Epithelial cell of prostate (primary cell): ENCODE results near the gene AKAP12.

ENCODE experiments used
- DNase-seq: peaks from one replicate; pipeline ENCODE4 v3.0.0-alpha.2; 2011; ENCODE audit warnings: low read depth, low spot score
- H3K27ac ChIP-seq: fragments of 450-650 bp; 2 replicates; pipeline ENCODE4 v1.5.1; 2017; ENCODE audit warnings: mild to moderate bottlenecking

The AKAP12 gene

DNA sequence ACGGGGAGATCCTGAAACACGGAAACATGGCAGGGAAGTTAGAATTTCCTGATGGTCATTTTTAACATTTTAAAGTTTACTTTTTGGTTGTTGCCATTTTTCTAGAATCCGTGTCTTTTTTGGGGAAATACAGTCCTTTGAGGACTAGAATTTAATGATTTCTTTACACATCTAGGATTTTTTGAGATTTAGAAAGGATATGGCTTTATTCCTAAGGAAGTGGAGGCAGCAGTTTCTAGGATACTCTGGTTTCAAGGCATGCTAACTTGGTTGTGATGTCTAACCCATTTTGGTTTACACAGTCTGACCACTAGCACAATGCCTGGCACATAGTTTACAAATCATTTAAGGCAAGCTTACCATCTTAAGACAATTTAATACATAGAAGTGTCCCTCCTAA lies 152.7 kb downstream of the AKAP12 start:
- DNase-seq, result no peak
- H3K27ac ChIP-seq, result peak overlapping the region; percentile 99

DNA sequence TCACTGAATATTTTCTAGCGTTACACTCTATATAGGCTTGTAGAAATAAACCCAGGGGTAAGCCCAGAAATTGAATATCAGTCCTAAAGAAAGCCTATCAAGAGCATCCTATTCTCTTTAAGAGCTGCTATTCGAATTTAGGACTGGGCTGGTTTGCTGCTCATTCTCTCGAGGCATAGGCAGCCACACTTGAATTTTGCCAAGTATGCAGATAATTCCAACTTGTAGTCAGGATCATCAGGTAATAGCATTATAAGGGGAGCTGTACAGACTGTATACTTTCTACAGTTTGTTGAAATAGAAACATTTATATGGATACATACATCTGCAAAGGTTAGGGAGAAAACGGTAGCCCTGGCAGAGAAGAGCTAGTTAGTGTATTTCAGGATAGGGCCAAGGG lies 153.6 kb downstream of the AKAP12 start:
- DNase-seq, result no peak
- H3K27ac ChIP-seq, result no peak overlapping the region

DNA sequence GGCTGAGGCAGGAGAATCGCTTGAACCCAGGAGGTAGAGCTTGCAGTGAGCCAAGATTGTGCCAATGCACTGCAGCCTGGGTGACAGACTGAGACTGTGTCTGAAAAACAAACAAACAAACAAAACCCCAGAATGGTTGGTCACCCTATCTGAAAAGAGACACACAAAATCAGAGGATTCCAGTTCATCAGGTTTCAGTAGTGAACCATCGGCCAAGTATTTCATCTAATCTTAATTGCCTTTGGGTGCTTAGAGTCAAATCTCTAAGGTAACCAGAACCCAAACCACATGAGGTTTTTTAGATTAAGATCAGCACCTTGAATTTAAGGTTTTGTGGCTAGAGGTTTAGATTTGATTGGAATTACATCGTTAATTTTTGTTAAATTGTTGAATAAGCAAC lies 159.9 kb downstream of the AKAP12 start:
- no peak overlapping the region for H3K27ac ChIP-seq
- no peak for DNase-seq

DNA sequence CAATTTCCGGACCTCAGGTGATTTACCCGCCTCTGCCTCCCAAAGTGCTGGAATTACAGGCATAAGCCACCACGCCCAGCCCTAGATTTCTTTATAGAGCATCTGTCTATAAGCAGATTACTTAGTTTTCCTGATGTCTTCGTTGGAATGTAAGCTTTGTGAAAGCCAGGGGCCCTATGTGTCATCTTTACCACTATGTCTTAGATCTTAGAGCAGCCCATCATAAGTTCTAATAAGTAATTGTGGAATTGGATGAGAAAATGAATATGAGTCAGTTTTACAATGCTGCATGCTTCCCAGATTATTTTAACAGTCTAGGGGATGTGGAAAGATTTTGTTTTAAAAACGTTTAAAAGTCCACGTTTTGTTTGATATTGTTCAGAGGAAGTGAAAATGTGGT lies 160.7 kb downstream of the AKAP12 start:
- no peak overlapping the region for H3K27ac ChIP-seq
- DNase-seq, result no peak

DNA sequence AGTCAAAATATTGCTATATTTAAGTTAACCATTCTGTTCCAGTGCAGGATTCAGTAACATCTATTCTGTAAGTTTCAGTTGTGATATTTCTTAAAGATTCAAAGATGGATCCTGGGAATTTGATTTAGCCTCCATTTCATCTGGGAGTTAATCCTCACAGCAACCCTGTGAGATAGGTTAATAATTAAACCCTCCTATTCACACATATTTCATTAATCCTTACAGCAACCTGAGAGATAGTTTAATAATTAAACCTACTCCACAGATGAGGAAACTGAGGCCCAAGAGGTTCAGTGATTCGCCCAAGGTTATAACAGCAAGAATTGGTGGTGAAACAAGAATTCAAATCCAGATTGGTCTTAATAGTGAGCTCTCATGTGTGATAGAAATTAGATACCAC lies 162.5 kb downstream of the AKAP12 start:
- no peak overlapping the region for H3K27ac ChIP-seq
- DNase-seq, result no peak

DNA sequence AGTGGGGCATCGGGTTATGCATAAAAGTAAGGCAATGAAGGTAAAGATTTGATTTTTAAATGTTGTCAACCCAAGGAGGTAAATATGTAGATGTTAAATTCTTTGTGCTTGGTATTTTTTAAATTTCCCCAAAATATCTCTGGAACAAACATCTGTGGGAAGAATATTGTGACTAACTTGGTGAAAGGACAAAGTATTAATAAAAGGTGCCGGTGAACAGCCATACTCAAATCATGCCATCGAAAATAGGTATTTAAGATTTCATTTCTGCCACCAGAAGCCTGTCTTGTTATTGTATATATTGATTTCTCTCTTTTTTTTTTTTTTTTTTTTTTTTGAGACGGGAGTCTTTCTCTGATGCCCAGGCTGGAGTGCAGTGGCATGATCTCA lies 164.1 kb downstream of the AKAP12 start:
- H3K27ac ChIP-seq, result peak overlapping the region; percentile 19
- DNase-seq, result no peak
